ENCODE measurements around the gene DALRD3. TPM values are rescaled to one million over a fixed set of nuclear protein-coding genes. Genes with fewer than 3 reads are reported as not detected.

DALRD3 gene
- total RNA-seq, 1 donor, result 39.1 TPM

GRCh38 chr3:49032646-49033304 lies 14.4 kb upstream of the DALRD3 start:
- H3K27me3 ChIP-seq (ENCODE audit: insufficient read depth, low read length), result no peaks in the 10 kb centered on the region
- H4K20me1 ChIP-seq (ENCODE audit: insufficient read depth, low read length), result peaks cover 10% of the 10 kb centered on the region
- no peak overlapping the region for H3K4me3 ChIP-seq (ENCODE audit: insufficient read depth, low read length)
- TF ChIP-seq, protein P1, sequence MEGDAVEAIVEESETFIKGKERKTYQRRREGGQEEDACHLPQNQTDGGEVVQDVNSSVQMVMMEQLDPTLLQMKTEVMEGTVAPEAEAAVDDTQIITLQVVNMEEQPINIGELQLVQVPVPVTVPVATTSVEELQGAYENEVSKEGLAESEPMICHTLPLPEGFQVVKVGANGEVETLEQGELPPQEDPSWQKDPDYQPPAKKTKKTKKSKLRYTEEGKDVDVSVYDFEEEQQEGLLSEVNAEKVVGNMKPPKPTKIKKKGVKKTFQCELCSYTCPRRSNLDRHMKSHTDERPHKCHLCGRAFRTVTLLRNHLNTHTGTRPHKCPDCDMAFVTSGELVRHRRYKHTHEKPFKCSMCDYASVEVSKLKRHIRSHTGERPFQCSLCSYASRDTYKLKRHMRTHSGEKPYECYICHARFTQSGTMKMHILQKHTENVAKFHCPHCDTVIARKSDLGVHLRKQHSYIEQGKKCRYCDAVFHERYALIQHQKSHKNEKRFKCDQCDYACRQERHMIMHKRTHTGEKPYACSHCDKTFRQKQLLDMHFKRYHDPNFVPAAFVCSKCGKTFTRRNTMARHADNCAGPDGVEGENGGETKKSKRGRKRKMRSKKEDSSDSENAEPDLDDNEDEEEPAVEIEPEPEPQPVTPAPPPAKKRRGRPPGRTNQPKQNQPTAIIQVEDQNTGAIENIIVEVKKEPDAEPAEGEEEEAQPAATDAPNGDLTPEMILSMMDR (IDR thresholded peaks at IDR 0.05; ENCODE audit: extremely low read depth, low read depth, low read length), result no peak
- H3K79me2 ChIP-seq (ENCODE audit: insufficient read depth, low read length), result peaks cover 23% of the 10 kb centered on the region
- peaks cover 26% of the 10 kb centered on the region for H3K4me1 ChIP-seq (ENCODE audit: insufficient read depth, low read length)
- H3K9me3 ChIP-seq (ENCODE audit: low read depth, low read length), result no peaks in the 10 kb centered on the region
- H3K36me3 ChIP-seq (ENCODE audit: insufficient read depth, low read length), result peaks cover 66% of the 10 kb centered on the region
- no peak for DNase-seq (ENCODE audit: insufficient read length, low spot score, missing footprints)
- H2AFZ ChIP-seq (ENCODE audit: low read length), result no peak overlapping the region
- H3K27ac ChIP-seq (ENCODE audit: low read depth, low read length), result peak overlapping the region; percentile 13
- H3K4me2 ChIP-seq (ENCODE audit: insufficient read depth, low read length), result no peak overlapping the region

DNA sequence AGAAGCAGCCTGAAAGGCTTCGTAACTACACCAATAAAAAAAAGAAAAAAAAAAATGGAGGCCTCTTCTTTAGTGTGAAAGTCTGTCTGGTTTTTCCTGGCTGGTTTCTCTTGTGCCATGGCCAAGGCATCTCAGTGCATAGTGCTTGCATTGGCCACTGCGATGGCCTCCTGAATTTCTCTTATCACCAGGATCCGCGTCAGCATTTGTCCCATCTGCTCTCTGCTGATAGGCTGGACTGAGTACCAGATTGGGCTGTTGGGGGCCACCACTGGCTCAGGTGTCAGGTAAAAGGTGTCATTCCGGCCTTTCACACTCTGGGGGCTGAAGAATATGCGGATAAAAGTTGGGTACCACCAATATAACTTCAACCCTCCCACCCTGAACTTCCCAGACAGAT lies 11.9 kb upstream of the DALRD3 start:
- Histone ChIP-seq H3K27ac (ENCODE audit: low read depth, low read length) (no peak overlapping the region), H3K27me3 (ENCODE audit: insufficient read depth, low read length) (no peaks in the 10 kb centered on the region), H2AFZ (ENCODE audit: low read length) (no peak overlapping the region), H4K20me1 (ENCODE audit: insufficient read depth, low read length) (peaks cover 7% of the 10 kb centered on the region), H3K79me2 (ENCODE audit: insufficient read depth, low read length) (peaks cover 45% of the 10 kb centered on the region), H3K36me3 (ENCODE audit: insufficient read depth, low read length) (peaks cover 74% of the 10 kb centered on the region), H3K9me3 (ENCODE audit: low read depth, low read length) (no peaks in the 10 kb centered on the region), H3K4me2 (ENCODE audit: insufficient read depth, low read length) (no peak overlapping the region), H3K4me1 (ENCODE audit: insufficient read depth, low read length) (peaks cover 36% of the 10 kb centered on the region), H3K4me3 (ENCODE audit: insufficient read depth, low read length) (no peak overlapping the region)
- DNase-seq (ENCODE audit: insufficient read length, low spot score, missing footprints), result no peak
- TF ChIP-seq, protein P1 (IDR thresholded peaks at IDR 0.05; ENCODE audit: extremely low read depth, low read depth, low read length), result no peak

DNA sequence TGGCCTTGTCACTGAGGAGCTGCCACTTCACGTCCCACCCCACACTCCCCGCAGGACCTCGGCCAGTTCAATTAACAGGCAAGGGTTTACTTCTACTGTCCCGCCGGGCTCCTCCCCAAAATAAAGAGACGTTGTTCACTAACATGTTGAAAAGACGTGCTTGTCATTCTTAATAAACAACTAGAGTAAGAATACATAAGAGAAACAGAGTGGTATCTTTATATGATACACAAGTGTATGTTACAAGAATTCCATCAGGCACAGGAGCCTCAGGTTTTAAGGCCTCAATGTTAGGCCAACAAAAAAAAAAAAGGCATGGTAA lies 11.1 kb upstream of the DALRD3 start:
- Histone ChIP-seq H2AFZ (ENCODE audit: low read length) (peak overlapping the region; percentile 80), H4K20me1 (ENCODE audit: insufficient read depth, low read length) (peaks cover 10% of the 10 kb centered on the region), H3K79me2 (ENCODE audit: insufficient read depth, low read length) (peaks cover 49% of the 10 kb centered on the region), H3K9me3 (ENCODE audit: low read depth, low read length) (no peaks in the 10 kb centered on the region), H3K27me3 (ENCODE audit: insufficient read depth, low read length) (no peaks in the 10 kb centered on the region), H3K4me3 (ENCODE audit: insufficient read depth, low read length) (peak overlapping the region; percentile 92), H3K4me1 (ENCODE audit: insufficient read depth, low read length) (peaks cover 36% of the 10 kb centered on the region), H3K27ac (ENCODE audit: low read depth, low read length) (peak overlapping the region; percentile 89), H3K4me2 (ENCODE audit: insufficient read depth, low read length) (peak overlapping the region; percentile 89), H3K36me3 (ENCODE audit: insufficient read depth, low read length) (peaks cover 74% of the 10 kb centered on the region)
- DNase-seq (ENCODE audit: insufficient read length, low spot score, missing footprints), result no peak
- TF ChIP-seq, protein P1 (IDR thresholded peaks at IDR 0.05; ENCODE audit: extremely low read depth, low read depth, low read length), result no peak

DNA sequence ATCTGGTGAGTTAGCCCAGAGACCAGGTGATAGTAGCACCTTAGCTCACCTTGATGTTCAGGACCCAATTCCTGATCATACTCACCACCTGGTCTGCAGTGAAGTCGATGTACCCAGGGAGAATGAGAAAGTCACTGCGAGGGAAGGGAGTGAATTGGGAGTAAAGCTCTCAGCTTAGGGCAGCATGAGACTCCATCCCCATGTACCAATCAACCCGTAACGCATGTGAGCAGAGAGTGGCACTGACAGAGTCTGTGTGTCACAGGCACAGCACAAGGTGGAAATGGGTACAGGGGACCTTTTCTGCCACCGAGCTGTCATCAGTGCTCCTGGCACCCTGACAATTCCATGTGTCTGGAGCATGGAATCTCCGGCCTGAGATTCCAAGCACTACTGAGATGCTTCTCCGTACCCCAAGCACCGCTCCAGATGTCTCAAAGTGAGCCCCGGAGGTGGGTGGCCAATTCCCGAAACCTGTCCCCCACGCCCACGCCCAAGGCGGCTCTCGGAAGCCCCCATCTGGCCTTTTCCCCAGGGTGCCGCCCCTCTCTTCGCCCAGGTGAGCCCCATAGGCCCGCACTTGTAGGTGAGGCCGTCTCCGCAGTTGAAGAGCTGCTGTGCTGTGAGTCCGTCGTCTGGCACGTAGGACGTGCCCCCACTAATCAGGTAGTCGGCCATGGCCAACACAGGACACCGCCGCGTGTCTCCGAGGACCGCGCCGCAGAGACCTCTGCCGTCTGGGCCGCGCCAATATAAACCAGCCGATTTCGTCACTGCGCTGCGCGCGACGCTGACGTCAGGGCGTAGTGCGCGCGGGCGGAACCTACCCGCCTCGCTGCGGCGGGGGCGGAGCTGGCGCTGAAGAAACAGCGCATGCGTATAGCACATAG lies 10.5 kb upstream of the DALRD3 start, which contains the start of gene IMPDH2:
Gene IMPDH2, minus strand, starts transcription at position 726 of the 890 bp plus-strand sequence. Its CDS starts 48 bp downstream, at position 678.
- TF ChIP-seq, protein P1 (IDR thresholded peaks at IDR 0.05; ENCODE audit: extremely low read depth, low read depth, low read length), result no peak
- Histone ChIP-seq H3K27ac (ENCODE audit: low read depth, low read length) (peak within 1 kb of the TSS; percentile 89), H3K9me3 (ENCODE audit: low read depth, low read length) (no peaks in the 10 kb centered on the region), H4K20me1 (ENCODE audit: insufficient read depth, low read length) (peaks cover 13% of the 10 kb centered on the region), H3K4me1 (ENCODE audit: insufficient read depth, low read length) (peaks cover 36% of the 10 kb centered on the region), H3K36me3 (ENCODE audit: insufficient read depth, low read length) (peaks cover 75% of the 10 kb centered on the region), H3K27me3 (ENCODE audit: insufficient read depth, low read length) (no peaks in the 10 kb centered on the region), H3K4me3 (ENCODE audit: insufficient read depth, low read length) (peak within 1 kb of the TSS; percentile 92), H2AFZ (ENCODE audit: low read length) (peak within 1 kb of the TSS; percentile 80), H3K4me2 (ENCODE audit: insufficient read depth, low read length) (peak within 1 kb of the TSS; percentile 89), H3K79me2 (ENCODE audit: insufficient read depth, low read length) (peaks cover 52% of the 10 kb centered on the region)
- DNase-seq (ENCODE audit: insufficient read length, low spot score, missing footprints), result peak; percentile 92

All from osteoblast (primary cell).